Endodermal cell (in vitro differentiated cells): Measurements from ENCODE around the gene BOD1L1. TPM values are rescaled to one million over a fixed set of nuclear protein-coding genes. Genes with fewer than 3 reads are reported as not detected.

ENCODE experiments used
- DNase-seq: peaks from one replicate; pipeline ENCODE4 v3.0.0-alpha.2; 2017
- H3K27ac ChIP-seq: 2 replicates; pipeline ENCODE4 v1.5.1; 2013; ENCODE audit warnings: mild to moderate bottlenecking, low read depth, low read length, moderate library complexity
- H3K27me3 ChIP-seq: 2 replicates; pipeline ENCODE4 v1.6.1; 2013; ENCODE audit warnings: mild to moderate bottlenecking, low read length, moderate library complexity; ENCODE audit not compliant: insufficient read depth, control insufficient read depth, poor library complexity, severe bottlenecking
- H3K36me3 ChIP-seq: 2 replicates; pipeline ENCODE4 v1.7.0; 2013; ENCODE audit warnings: mild to moderate bottlenecking, low read length, moderate library complexity; ENCODE audit not compliant: control insufficient read depth, insufficient read depth
- H3K4me1 ChIP-seq: one replicate; pipeline ENCODE4 v1.7.0; 2013; ENCODE audit warnings: low read length; ENCODE audit not compliant: control insufficient read depth, insufficient read depth
- H3K4me3 ChIP-seq: 2 replicates; pipeline ENCODE4 v1.5.1; 2013; ENCODE audit warnings: mild to moderate bottlenecking, low read length, moderate library complexity
- H3K9ac ChIP-seq: 2 replicates; pipeline ENCODE4 v1.6.1; 2013; ENCODE audit warnings: mild to moderate bottlenecking, low read length, moderate library complexity; ENCODE audit not compliant: poor library complexity, severe bottlenecking; ENCODE audit errors: extremely low read depth
- H3K9me3 ChIP-seq: 2 replicates; pipeline ENCODE4 v1.6.1; 2013; ENCODE audit warnings: mild to moderate bottlenecking, low read length, moderate library complexity; ENCODE audit not compliant: control insufficient read depth
- H3K27ac Mint-ChIP-seq: 2 replicates; pipeline ENCODE4 v1.8.0; 2020; ENCODE audit warnings: mixed read lengths
- H3K27me3 Mint-ChIP-seq: 2 replicates; pipeline ENCODE4 v1.8.0; 2021; ENCODE audit warnings: mild to moderate bottlenecking, mixed read lengths; ENCODE audit not compliant: insufficient read depth
- H3K36me3 Mint-ChIP-seq: 2 replicates; pipeline ENCODE4 v1.8.0; 2020; ENCODE audit warnings: low read depth, mixed read lengths
- H3K4me1 Mint-ChIP-seq: 2 replicates; pipeline ENCODE4 v1.8.0; 2020; ENCODE audit warnings: mixed read lengths
- H3K4me3 Mint-ChIP-seq: 2 replicates; pipeline ENCODE4 v1.8.0; 2020; ENCODE audit warnings: mild to moderate bottlenecking, moderate library complexity, mixed read lengths
- H3K9me3 Mint-ChIP-seq: 2 replicates; pipeline ENCODE4 v1.8.0; 2020; ENCODE audit warnings: mild to moderate bottlenecking, mixed read lengths
- WGBS, 2 experiments: methylation state at CpG; one replicate each; pipeline versions ENCODE4 v1.1.5 to v1.1.7; 2013; ENCODE audit warnings: missing lambda C conversion rate in 2 of 2, mixed read lengths in 1 of 2; ENCODE audit not compliant: insufficient coverage in 1 of 2, insufficient read length in 1 of 2; 5-methylcytosine and 5-hydroxymethylcytosine counted together
- total RNA-seq, 2 donors: library from RNA; stranded (reverse); fragmentation: NEBNext Ultra II Directional in 1 of 2; extraction: Animal tissue kit (Norgen Biotek cat#: 25700) in 1 of 2; gene quantifications; 2 replicates in 1 of 2; 3 replicates in 1 of 2; pipeline ENCODE4 v1.2.1, GENCODE V29; 2021
- TF ChIP-seq, protein P1 (sequence below): fragments of 200-600 bp; sonication (generic); conservative IDR thresholded peaks from 2 replicates; pipeline ENCODE4 v1.5.0; 2021; ENCODE audit warnings: antibody characterized with exemption, mild to moderate bottlenecking

Gene BOD1L1
- total RNA-seq, 2 donors from 2014 or later = 42.5 to 46.3 TPM

DNA sequence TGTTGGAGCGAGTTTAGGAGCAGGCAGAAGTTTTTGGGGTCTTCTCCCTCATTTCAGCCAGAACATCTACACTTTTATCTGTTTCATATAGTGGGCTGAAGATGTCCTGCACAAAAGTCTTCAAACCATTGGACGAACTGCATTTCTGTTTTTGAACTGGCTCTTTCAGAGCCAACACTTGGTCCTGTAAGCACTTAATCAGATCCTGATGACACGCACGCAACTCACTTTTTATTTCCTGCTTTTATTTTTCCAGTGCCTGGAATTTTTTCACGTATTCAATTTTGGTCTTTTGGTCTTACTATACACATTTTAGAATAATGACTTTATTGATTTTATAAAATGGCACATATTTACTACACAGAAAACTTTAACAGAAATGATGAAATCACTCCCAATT lies 43.0 kb downstream of the BOD1L1 start:
- Mint-ChIP-seq H3K27me3 (no peaks in the 10 kb centered on the region), H3K4me3 (no peak overlapping the region), H3K36me3 (peaks cover 64% of the 10 kb centered on the region), H3K4me1 (no peaks in the 10 kb centered on the region), H3K27ac (no peak overlapping the region), H3K9me3 (no peaks in the 10 kb centered on the region)
- H3K9ac ChIP-seq = no peak overlapping the region
- TF ChIP-seq, protein P1, sequence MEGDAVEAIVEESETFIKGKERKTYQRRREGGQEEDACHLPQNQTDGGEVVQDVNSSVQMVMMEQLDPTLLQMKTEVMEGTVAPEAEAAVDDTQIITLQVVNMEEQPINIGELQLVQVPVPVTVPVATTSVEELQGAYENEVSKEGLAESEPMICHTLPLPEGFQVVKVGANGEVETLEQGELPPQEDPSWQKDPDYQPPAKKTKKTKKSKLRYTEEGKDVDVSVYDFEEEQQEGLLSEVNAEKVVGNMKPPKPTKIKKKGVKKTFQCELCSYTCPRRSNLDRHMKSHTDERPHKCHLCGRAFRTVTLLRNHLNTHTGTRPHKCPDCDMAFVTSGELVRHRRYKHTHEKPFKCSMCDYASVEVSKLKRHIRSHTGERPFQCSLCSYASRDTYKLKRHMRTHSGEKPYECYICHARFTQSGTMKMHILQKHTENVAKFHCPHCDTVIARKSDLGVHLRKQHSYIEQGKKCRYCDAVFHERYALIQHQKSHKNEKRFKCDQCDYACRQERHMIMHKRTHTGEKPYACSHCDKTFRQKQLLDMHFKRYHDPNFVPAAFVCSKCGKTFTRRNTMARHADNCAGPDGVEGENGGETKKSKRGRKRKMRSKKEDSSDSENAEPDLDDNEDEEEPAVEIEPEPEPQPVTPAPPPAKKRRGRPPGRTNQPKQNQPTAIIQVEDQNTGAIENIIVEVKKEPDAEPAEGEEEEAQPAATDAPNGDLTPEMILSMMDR = no peak
- WGBS, 2 experiments = 92 to 100% methylated on average over 3 to 4 of the region's 5 CpGs
- no peaks in the 10 kb centered on the region for H3K4me1 ChIP-seq
- DNase-seq = no peak
- peaks cover 80% of the 10 kb centered on the region for H3K36me3 ChIP-seq
- H3K27me3 ChIP-seq = no peaks in the 10 kb centered on the region
- H3K27ac ChIP-seq = no peak overlapping the region
- H3K4me3 ChIP-seq = no peak overlapping the region
- H3K9me3 ChIP-seq = no peaks in the 10 kb centered on the region

DNA sequence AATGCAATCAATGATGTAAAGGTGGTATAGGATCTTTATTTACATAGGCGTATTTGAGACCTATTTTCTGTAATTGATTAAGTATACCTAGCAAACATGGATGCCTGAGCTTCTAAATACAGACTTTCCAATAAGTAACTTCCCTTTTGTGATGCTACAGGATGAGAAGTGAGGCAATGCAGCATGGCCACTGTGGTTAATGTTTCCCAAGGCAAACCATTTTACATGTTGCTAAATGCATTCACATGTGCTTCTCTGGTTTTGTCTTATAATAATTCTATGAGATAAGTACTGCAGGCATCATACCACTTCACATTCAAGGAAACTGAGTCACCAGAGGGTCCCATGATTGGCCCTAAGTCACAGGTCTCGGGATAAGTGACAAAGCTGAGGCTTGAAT lies 47.5 kb downstream of the BOD1L1 start:
- DNase-seq = no peak
- Histone ChIP-seq H3K36me3 (peaks cover 82% of the 10 kb centered on the region), H3K4me3 (no peak overlapping the region), H3K27me3 (no peaks in the 10 kb centered on the region), H3K9ac (no peak overlapping the region), H3K4me1 (no peaks in the 10 kb centered on the region), H3K9me3 (no peaks in the 10 kb centered on the region), H3K27ac (no peak overlapping the region)
- no peak overlapping the region for H3K27ac Mint-ChIP-seq
- no peak overlapping the region for H3K4me3 Mint-ChIP-seq
- TF ChIP-seq, protein P1 = no peak
- peaks cover 72% of the 10 kb centered on the region for H3K36me3 Mint-ChIP-seq
- no peaks in the 10 kb centered on the region for H3K27me3 Mint-ChIP-seq
- no peaks in the 10 kb centered on the region for H3K4me1 Mint-ChIP-seq
- no peaks in the 10 kb centered on the region for H3K9me3 Mint-ChIP-seq
- 93 to 100% methylated on average over 2 of the region's 2 CpGs for WGBS, 2 experiments

DNA sequence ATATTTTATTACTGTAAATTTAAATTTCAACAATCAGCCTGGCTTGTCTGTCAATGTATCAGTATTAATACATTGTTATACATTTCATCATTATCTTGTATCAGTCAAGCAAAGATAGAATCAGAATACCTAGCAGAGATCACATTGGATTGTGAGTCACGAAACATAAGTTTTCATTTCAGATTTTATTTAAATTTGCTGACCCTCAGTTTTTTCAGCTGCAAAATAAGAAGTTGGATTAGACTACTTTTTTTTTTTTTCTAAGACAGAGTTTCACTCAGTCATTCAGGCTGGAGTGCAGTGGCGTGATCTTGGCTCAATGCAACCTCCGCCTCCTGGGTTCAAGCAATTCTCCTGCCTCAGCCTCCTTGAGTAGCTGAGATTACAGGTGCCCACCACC lies 49.9 kb downstream of the BOD1L1 start:
- WGBS, 2 experiments = 96 to 97% methylated on average over 3 of the region's 3 CpGs
- H3K27me3 ChIP-seq = no peaks in the 10 kb centered on the region
- H3K36me3 ChIP-seq = peaks cover 80% of the 10 kb centered on the region
- no peak overlapping the region for H3K4me3 ChIP-seq
- no peaks in the 10 kb centered on the region for H3K4me1 ChIP-seq
- no peaks in the 10 kb centered on the region for H3K9me3 Mint-ChIP-seq
- no peak overlapping the region for H3K4me3 Mint-ChIP-seq
- no peaks in the 10 kb centered on the region for H3K9me3 ChIP-seq
- no peak overlapping the region for H3K27ac Mint-ChIP-seq
- H3K4me1 Mint-ChIP-seq = no peaks in the 10 kb centered on the region
- no peak overlapping the region for H3K27ac ChIP-seq
- H3K36me3 Mint-ChIP-seq = peaks cover 78% of the 10 kb centered on the region
- TF ChIP-seq, protein P1 = no peak
- H3K27me3 Mint-ChIP-seq = no peaks in the 10 kb centered on the region
- H3K9ac ChIP-seq = no peak overlapping the region
- no peak for DNase-seq
